Fibroblast of lung (primary cell): ENCODE data around the gene CADM2.

Experiments
- CTCF ChIP-seq, 2 donors: IDR thresholded peaks in 1 of 2; conservative IDR thresholded peaks in 1 of 2; 1 replicate in 1 of 2; 2 replicates in 1 of 2; pipeline ENCODE4 v1.5.1; 2011 to 2012; ENCODE audit warnings: low read length in 2 of 2, control low read depth in 1 of 2, inconsistent platforms in 1 of 2, low read depth in 1 of 2, mild to moderate bottlenecking in 1 of 2
- EZH2 ChIP-seq: IDR thresholded peaks from 2 replicates; pipeline ENCODE4 v1.5.1; 2012; ENCODE audit warnings: low read length, control low read depth, mild to moderate bottlenecking; ENCODE audit errors: missing control alignments

- TF ChIP-seq EZH2 (no peak), CTCF (conservative IDR thresholded peaks at IDR 0.05 in 1 of 2, IDR thresholded peaks at IDR 0.05 in 1 of 2; ENCODE audit: low read depth in 1 of 2, low read length in 2 of 2) (no peak)
Observed at GRCh38 chr3:85726241-85726640, 767.5 kb downstream of the CADM2 start.
